Lower lobe of right lung (tissue), 2 donors: ENCODE measurements around the gene HLA-A. TPM values are rescaled to one million over a fixed set of nuclear protein-coding genes. Genes with fewer than 3 reads are reported as not detected.

Experiments used
- ATAC-seq, 2 donors: fragments of 200-7000 bp; cut with Tn5 transposase; one replicate each; pipeline ENCODE4 v1.9.1; 2020 to 2022; ENCODE audit warnings: mild to moderate bottlenecking in 2 of 2, moderate library complexity in 2 of 2
- DNase-seq: peaks from one replicate; pipeline ENCODE4 v3.0.0-alpha.2; 2020
- H3K27ac ChIP-seq: fragments of 200-600 bp; one replicate; pipeline ENCODE4 v1.8.0; 2022
- H3K27me3 ChIP-seq: fragments of 200-600 bp; one replicate; pipeline ENCODE4 v1.8.0; 2022; ENCODE audit warnings: low read depth
- H3K36me3 ChIP-seq: fragments of 200-600 bp; one replicate; pipeline ENCODE4 v1.8.0; 2022; ENCODE audit warnings: mild to moderate bottlenecking
- H3K4me1 ChIP-seq: fragments of 200-600 bp; one replicate; pipeline ENCODE4 v1.8.0; 2022
- H3K4me3 ChIP-seq: fragments of 200-600 bp; one replicate; pipeline ENCODE4 v1.8.0; 2022; ENCODE audit warnings: mild to moderate bottlenecking
- H3K9me3 ChIP-seq: fragments of 200-600 bp; one replicate; pipeline ENCODE4 v1.8.0; 2022
- CTCF ChIP-seq: fragments of 200-600 bp; IDR thresholded peaks from one replicate; pipeline ENCODE4 v1.8.0; 2022; ENCODE audit warnings: antibody characterized with exemption, mild to moderate bottlenecking
- intact Hi-C: fragments of 100-400 bp; cut with DNase I; formaldehyde crosslinking; loops from one replicate; pipeline ENCODE4 v1.11.0; 2022
- total RNA-seq: library from RNA; stranded (reverse); fragmentation: NEBNext Ultra II Directional; extraction: Animal tissue kit (Norgen Biotek cat#: 25700); gene quantifications from one replicate; pipeline ENCODE4 v1.2.1, GENCODE V29; 2021
- donor health status: DM: no; HTN: yes; CAD: no; lungs with severe emphysema.

The HLA-A gene
- total RNA-seq, 1 donor from 2014 or later, result 1,064 TPM

- Histone ChIP-seq H3K36me3 (no peaks in the 10 kb centered on the region), H3K4me3 (peak overlapping the region; percentile 54), H3K27me3 (no peaks in the 10 kb centered on the region), H3K9me3 (no peaks in the 10 kb centered on the region), H3K27ac (peak overlapping the region; percentile 89), H3K4me1 (peaks cover 46% of the 10 kb centered on the region)
- intact Hi-C loops, result no loop called here
- DNase-seq (no peak), ATAC-seq (no peak)
- TF ChIP-seq CTCF, result no peak
Observed at GRCh38 chr6:29964518-29964886, 22.2 kb downstream of the HLA-A start.

DNA sequence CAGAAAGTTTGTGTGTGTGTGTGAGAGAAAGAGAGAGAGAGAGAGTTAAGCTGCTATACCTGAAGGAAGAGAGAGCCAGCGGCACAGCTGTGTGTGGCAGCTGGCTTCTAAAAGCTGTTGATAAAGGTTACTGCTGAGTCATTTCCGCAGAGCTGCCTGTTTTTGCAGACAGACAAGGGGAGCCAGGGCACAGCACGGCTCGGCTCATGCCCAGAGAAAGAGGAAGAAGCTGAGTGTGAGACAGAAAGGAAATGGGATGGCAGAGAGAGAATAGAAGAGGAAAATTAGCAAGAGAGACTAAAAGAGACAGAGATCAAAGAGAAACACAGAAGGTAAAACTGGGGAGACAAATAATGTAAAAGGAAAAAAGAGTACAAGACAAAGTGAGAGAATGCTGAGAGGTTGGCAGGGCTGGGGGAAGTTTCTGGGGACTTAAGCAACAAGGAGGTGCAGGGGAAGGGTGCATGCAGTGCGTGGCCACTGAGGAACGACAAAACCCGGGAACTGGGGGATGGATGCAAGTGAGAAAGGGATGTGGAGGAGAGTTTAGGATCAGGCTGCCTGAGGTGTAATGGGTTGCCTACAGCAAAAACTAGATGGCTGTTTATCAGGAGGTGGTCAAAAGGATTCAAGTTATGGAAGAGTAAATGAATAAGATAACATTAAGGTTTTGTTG, 22.7 kb downstream of the HLA-A start:
- H3K4me3 ChIP-seq, result peak overlapping the region; percentile 54
- DNase-seq, result peak; percentile 84
- intact Hi-C loops, result no loop called here

GRCh38 chr6:29965563-29965872, 23.2 kb downstream of the HLA-A start:
- Histone ChIP-seq H3K4me1 (peaks cover 46% of the 10 kb centered on the region), H3K27me3 (no peaks in the 10 kb centered on the region), H3K9me3 (no peaks in the 10 kb centered on the region), H3K36me3 (no peaks in the 10 kb centered on the region), H3K27ac (peak overlapping the region; percentile 89), H3K4me3 (peak overlapping the region; percentile 54)
- intact Hi-C loops, result no loop called here
- ATAC-seq (no peak), DNase-seq (no peak)
- TF ChIP-seq CTCF, result no peak

More for the DNA sequence above, 22.7 kb downstream of the HLA-A start:
- no peaks in the 10 kb centered on the region for H3K27me3 ChIP-seq
- TF ChIP-seq CTCF, result no peak
- no peaks in the 10 kb centered on the region for H3K36me3 ChIP-seq
- peaks cover 46% of the 10 kb centered on the region for H3K4me1 ChIP-seq
- ATAC-seq, result peak; percentile 90 to 92
- peak overlapping the region; percentile 89 for H3K27ac ChIP-seq
- no peaks in the 10 kb centered on the region for H3K9me3 ChIP-seq

- DNase-seq, result peak; percentile 92
- Histone ChIP-seq H3K27ac (peak overlapping the region; percentile 89), H3K4me3 (peak overlapping the region; percentile 54), H3K4me1 (peaks cover 46% of the 10 kb centered on the region), H3K27me3 (no peaks in the 10 kb centered on the region), H3K36me3 (no peaks in the 10 kb centered on the region), H3K9me3 (no peaks in the 10 kb centered on the region)
- intact Hi-C loops, result no loop called here
- no peak for TF ChIP-seq CTCF
- peak; percentile 87 to 93 for ATAC-seq
Observed at GRCh38 chr6:29965873-29966601, 23.7 kb downstream of the HLA-A start.

DNA sequence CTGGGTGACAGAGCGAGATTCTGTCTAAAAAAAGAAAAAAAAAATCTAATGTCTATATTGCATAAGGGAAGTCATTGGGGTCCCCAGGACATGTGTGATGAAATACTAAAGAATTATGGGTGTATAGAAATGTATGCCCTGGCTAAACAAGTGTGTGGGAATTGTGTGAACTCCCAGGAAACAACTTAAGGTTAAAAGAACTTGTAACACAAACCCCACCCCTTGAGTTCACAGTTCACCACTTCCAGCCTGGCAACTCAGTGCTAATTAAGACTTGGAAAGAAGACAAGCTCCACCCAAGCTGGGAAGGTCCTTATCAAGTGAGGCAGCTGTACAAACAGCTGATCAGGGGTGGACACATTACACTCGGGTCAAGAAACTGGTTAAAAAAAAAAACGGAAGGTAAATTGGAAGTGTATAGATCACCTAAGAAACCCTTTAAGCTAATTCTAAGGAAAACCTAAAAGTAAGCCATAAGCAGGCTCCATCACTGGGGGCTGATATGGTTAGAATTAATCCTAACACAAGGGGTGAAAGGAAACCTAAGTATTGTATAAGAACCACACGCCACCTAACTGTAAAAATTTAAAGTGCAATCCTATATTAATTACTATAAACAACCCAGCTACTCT, 25.2 kb downstream of the HLA-A start:
- Histone ChIP-seq H3K4me1 (peaks cover 46% of the 10 kb centered on the region), H3K4me3 (no peak overlapping the region), H3K27ac (no peak overlapping the region), H3K27me3 (no peaks in the 10 kb centered on the region), H3K36me3 (no peaks in the 10 kb centered on the region), H3K9me3 (no peaks in the 10 kb centered on the region)
- ATAC-seq (peak; percentile 36 to 71), DNase-seq (no peak)
- intact Hi-C loops, result no loop called here
- TF ChIP-seq CTCF, result no peak
